ENCODE measurements around the gene FRRS1.
A peak's percentile ranks its signal among the peaks of the same experiment; 100 is the strongest.

Gene FRRS1

GRCh38 chr1:99685516-99686180 is 80.8 kb downstream of the FRRS1 start:
- Histone ChIP-seq H3K27me3 (ENCODE audit: insufficient read depth, low read length, poor library complexity) (no peaks in the 10 kb centered on the region), H3K4me2 (ENCODE audit: insufficient read depth, low read length) (no peak overlapping the region), H3K9me3 (ENCODE audit: insufficient read depth, low read length, severe bottlenecking) (no peaks in the 10 kb centered on the region), H2AFZ (ENCODE audit: low read depth, low read length) (no peak overlapping the region), H3K9ac (ENCODE audit: low read depth, low read length) (no peak overlapping the region), H3K79me2 (ENCODE audit: insufficient read depth, low read length) (no peaks in the 10 kb centered on the region), H4K20me1 (ENCODE audit: insufficient read depth, low read length) (no peaks in the 10 kb centered on the region), H3K36me3 (ENCODE audit: insufficient read depth, low read length) (no peaks in the 10 kb centered on the region), H3K4me1 (ENCODE audit: insufficient read depth, low read length) (no peaks in the 10 kb centered on the region), H3K27ac (ENCODE audit: low read length) (no peak overlapping the region), H3K4me3 (ENCODE audit: low read depth in 1 of 2, low read length in 2 of 2) (no peak overlapping the region)
- peak; percentile 68 for TF ChIP-seq CTCF (IDR thresholded peaks at IDR 0.05; ENCODE audit: borderline replicate concordance, extremely low read depth, low read length, poor library complexity, severe bottlenecking)
- no peak for TF ChIP-seq EZH2 (IDR thresholded peaks at IDR 0.05; ENCODE audit: borderline replicate concordance, low read depth, low read length, severe bottlenecking)
- ATAC-seq (ENCODE audit: insufficient read depth, low read depth) (peak; percentile 92), DNase-seq (peak; percentile 59)

GRCh38 chr1:99682291-99682751 is 84.1 kb downstream of the FRRS1 start:
- TF ChIP-seq CTCF (IDR thresholded peaks at IDR 0.05; ENCODE audit: borderline replicate concordance, extremely low read depth, low read length, poor library complexity, severe bottlenecking), result no peak
- no peak for TF ChIP-seq EZH2 (IDR thresholded peaks at IDR 0.05; ENCODE audit: borderline replicate concordance, low read depth, low read length, severe bottlenecking)
- H3K4me3 ChIP-seq (ENCODE audit: low read depth in 1 of 2, low read length in 2 of 2), result no peak overlapping the region
- no peak overlapping the region for H3K4me2 ChIP-seq (ENCODE audit: insufficient read depth, low read length)
- no peaks in the 10 kb centered on the region for H3K36me3 ChIP-seq (ENCODE audit: insufficient read depth, low read length)
- no peak for ATAC-seq (ENCODE audit: insufficient read depth, low read depth)
- no peaks in the 10 kb centered on the region for H3K9me3 ChIP-seq (ENCODE audit: insufficient read depth, low read length, severe bottlenecking)
- H3K79me2 ChIP-seq (ENCODE audit: insufficient read depth, low read length), result no peaks in the 10 kb centered on the region
- no peak overlapping the region for H2AFZ ChIP-seq (ENCODE audit: low read depth, low read length)
- H3K27me3 ChIP-seq (ENCODE audit: insufficient read depth, low read length, poor library complexity), result no peaks in the 10 kb centered on the region
- H3K9ac ChIP-seq (ENCODE audit: low read depth, low read length), result no peak overlapping the region
- H3K4me1 ChIP-seq (ENCODE audit: insufficient read depth, low read length), result no peaks in the 10 kb centered on the region
- H3K27ac ChIP-seq (ENCODE audit: low read length), result no peak overlapping the region
- H4K20me1 ChIP-seq (ENCODE audit: insufficient read depth, low read length), result no peaks in the 10 kb centered on the region
- no peak for DNase-seq

GRCh38 chr1:99681583-99681982 is 84.9 kb downstream of the FRRS1 start:
- Histone ChIP-seq H3K9me3 (ENCODE audit: insufficient read depth, low read length, severe bottlenecking) (no peaks in the 10 kb centered on the region), H3K9ac (ENCODE audit: low read depth, low read length) (no peak overlapping the region), H3K36me3 (ENCODE audit: insufficient read depth, low read length) (no peaks in the 10 kb centered on the region), H3K4me3 (ENCODE audit: low read depth in 1 of 2, low read length in 2 of 2) (no peak overlapping the region), H3K4me1 (ENCODE audit: insufficient read depth, low read length) (no peaks in the 10 kb centered on the region), H3K79me2 (ENCODE audit: insufficient read depth, low read length) (no peaks in the 10 kb centered on the region), H3K4me2 (ENCODE audit: insufficient read depth, low read length) (no peak overlapping the region), H3K27me3 (ENCODE audit: insufficient read depth, low read length, poor library complexity) (no peaks in the 10 kb centered on the region), H2AFZ (ENCODE audit: low read depth, low read length) (no peak overlapping the region), H3K27ac (ENCODE audit: low read length) (no peak overlapping the region), H4K20me1 (ENCODE audit: insufficient read depth, low read length) (no peaks in the 10 kb centered on the region)
- ATAC-seq (ENCODE audit: insufficient read depth, low read depth) (no peak), DNase-seq (no peak)
- TF ChIP-seq EZH2 (IDR thresholded peaks at IDR 0.05; ENCODE audit: borderline replicate concordance, low read depth, low read length, severe bottlenecking) (no peak), CTCF (IDR thresholded peaks at IDR 0.05; ENCODE audit: borderline replicate concordance, extremely low read depth, low read length, poor library complexity, severe bottlenecking) (peak; percentile 22)

Data from DND-41 (cell line).